ENCODE results near the gene PRELP.

GRCh38 chr1:203539831-203540546 lies 64.4 kb downstream of the PRELP start:
- TF ChIP-seq CTCF (IDR thresholded peaks at IDR 0.05; ENCODE audit: low read length), result no peak
- no peak for TF ChIP-seq EZH2 (optimal IDR thresholded peaks at IDR 0.05; ENCODE audit: low read depth, low read length)
- no peak for TF ChIP-seq EZH2phosphoT487 (IDR thresholded peaks at IDR 0.05; ENCODE audit: low read length)
